Skeletal muscle satellite cell (primary cell): ENCODE measurements around the gene DTNA.
"Not testable (repeated sequence)": the region's sequence is repeated elsewhere in the genome, so short reads cannot be mapped to it uniquely, and the experiment has no call there.

Experiments
- H3K27me3 ChIP-seq: 2 replicates; pipeline ENCODE4 v1.7.0; 2013; ENCODE audit warnings: low read length; ENCODE audit not compliant: control insufficient read depth, insufficient read depth
- H3K36me3 ChIP-seq: 2 replicates; pipeline ENCODE4 v1.7.0; 2013; ENCODE audit warnings: mild to moderate bottlenecking, control low read depth, low read length; ENCODE audit not compliant: insufficient read depth
- H3K4me1 ChIP-seq: 2 replicates; pipeline ENCODE4 v1.7.0; 2013; ENCODE audit warnings: low read length; ENCODE audit not compliant: control insufficient read depth, insufficient read depth
- H3K4me2 ChIP-seq: 2 replicates; pipeline ENCODE4 v1.7.0; 2013; ENCODE audit warnings: mild to moderate bottlenecking, low read length
- H3K4me3 ChIP-seq: 2 replicates; pipeline ENCODE4 v1.7.0; 2013; ENCODE audit warnings: low read length
- H3K9ac ChIP-seq: 2 replicates; pipeline ENCODE4 v1.7.0; 2013; ENCODE audit warnings: mild to moderate bottlenecking, low read depth, low read length, moderate library complexity
- H3K9me3 ChIP-seq: replicated peaks from 2 replicates; pipeline ENCODE4 v1.7.0; 2013; ENCODE audit warnings: mild to moderate bottlenecking, control low read depth, low read length

Gene DTNA

GRCh38 chr18:34701911-34702310 lies 8.2 kb upstream of the DTNA start:
- no peaks in the 10 kb centered on the region for H3K9me3 ChIP-seq
- peaks cover 9% of the 10 kb centered on the region for H3K4me1 ChIP-seq
- no peak overlapping the region for H3K4me2 ChIP-seq
- no peaks in the 10 kb centered on the region for H3K27me3 ChIP-seq
- H3K9ac ChIP-seq = no peak overlapping the region
- no peaks in the 10 kb centered on the region for H3K36me3 ChIP-seq
- H3K4me3 ChIP-seq = no peak overlapping the region

GRCh38 chr18:34702814-34703213 lies 7.3 kb upstream of the DTNA start:
- Histone ChIP-seq H3K4me2 (no peak overlapping the region), H3K9me3 (no peaks in the 10 kb centered on the region), H3K4me3 (no peak overlapping the region), H3K27me3 (no peaks in the 10 kb centered on the region), H3K36me3 (no peaks in the 10 kb centered on the region), H3K4me1 (peaks cover 9% of the 10 kb centered on the region), H3K9ac (no peak overlapping the region)

- H3K4me2 ChIP-seq = no peak overlapping the region
- no peaks in the 10 kb centered on the region for H3K36me3 ChIP-seq
- H3K9me3 ChIP-seq = no peaks in the 10 kb centered on the region
- peaks cover 22% of the 10 kb centered on the region for H3K4me1 ChIP-seq
- H3K9ac ChIP-seq = no peak overlapping the region
- H3K27me3 ChIP-seq = no peaks in the 10 kb centered on the region
- no peak overlapping the region for H3K4me3 ChIP-seq
These were observed 6.0 kb upstream of the DTNA start for GRCh38 chr18:34704074-34704473.

GRCh38 chr18:34704823-34705222 lies 5.3 kb upstream of the DTNA start:
- H3K4me2 ChIP-seq = no peak overlapping the region
- H3K9me3 ChIP-seq = no peaks in the 10 kb centered on the region
- H3K9ac ChIP-seq = no peak overlapping the region
- H3K36me3 ChIP-seq = no peaks in the 10 kb centered on the region
- H3K27me3 ChIP-seq = no peaks in the 10 kb centered on the region
- H3K4me3 ChIP-seq = no peak overlapping the region
- peaks cover 29% of the 10 kb centered on the region for H3K4me1 ChIP-seq

GRCh38 chr18:34707670-34708069 lies 2.4 kb upstream of the DTNA start:
- Histone ChIP-seq H3K4me1 (peaks cover 45% of the 10 kb centered on the region), H3K9ac (peak overlapping the region; percentile 62), H3K36me3 (no peaks in the 10 kb centered on the region), H3K4me3 (peak overlapping the region; percentile 46), H3K27me3 (no peaks in the 10 kb centered on the region), H3K4me2 (peak overlapping the region; percentile 72), H3K9me3 (no peaks in the 10 kb centered on the region)

DNA sequence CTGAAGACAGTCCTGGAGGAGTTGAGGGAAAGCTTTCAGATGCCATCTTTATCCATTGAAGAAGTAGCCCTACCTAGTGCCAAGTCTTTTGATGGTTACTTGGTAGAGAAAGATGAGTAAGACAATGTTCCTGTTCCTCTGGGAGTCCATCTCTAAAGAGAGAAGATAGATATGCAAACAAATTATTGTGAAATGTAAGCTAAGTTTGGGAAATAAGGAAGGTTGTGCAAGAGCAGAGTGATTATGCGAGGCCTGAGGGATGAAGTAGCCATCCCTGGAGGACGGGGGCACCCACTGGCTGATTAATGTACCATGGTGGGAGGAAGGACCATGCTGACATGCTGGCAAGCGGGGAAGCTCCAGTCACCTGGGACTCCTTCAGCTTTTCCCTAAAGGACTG lies 994 bp upstream of the DTNA start:
- peak overlapping the region; percentile 19 for H3K4me3 ChIP-seq
- H3K4me2 ChIP-seq = peak overlapping the region; percentile 69
- H3K4me1 ChIP-seq = peaks cover 45% of the 10 kb centered on the region
- H3K27me3 ChIP-seq = no peaks in the 10 kb centered on the region
- H3K36me3 ChIP-seq = no peaks in the 10 kb centered on the region
- H3K9me3 ChIP-seq = no peaks in the 10 kb centered on the region
- H3K9ac ChIP-seq = peak overlapping the region; percentile 64

DNA sequence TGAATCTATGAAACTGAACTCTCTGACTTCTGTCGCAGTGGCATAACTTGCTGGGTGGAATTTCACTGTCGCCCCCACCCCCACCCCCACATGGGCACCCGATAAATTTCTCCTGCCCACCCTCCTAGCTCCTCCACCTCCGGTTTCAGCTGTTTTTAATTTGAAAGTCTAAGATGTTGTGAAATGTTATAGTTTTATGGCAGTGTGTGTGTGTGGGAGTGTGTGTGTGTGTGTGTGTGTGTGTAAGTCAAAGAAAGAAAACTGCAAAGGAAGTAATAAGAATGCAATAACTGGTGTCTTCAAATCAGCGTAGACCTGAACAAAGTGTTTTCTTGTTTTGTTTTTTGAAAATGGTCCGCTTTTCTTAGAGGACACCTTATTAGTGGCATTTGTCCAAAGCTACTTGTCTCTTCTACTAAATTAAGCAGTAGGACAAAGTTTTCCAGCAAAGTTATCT lies 388 bp downstream of the DTNA start:
- H3K4me3 ChIP-seq = peak overlapping the region; percentile 41
- H3K36me3 ChIP-seq = no peaks in the 10 kb centered on the region

DNA sequence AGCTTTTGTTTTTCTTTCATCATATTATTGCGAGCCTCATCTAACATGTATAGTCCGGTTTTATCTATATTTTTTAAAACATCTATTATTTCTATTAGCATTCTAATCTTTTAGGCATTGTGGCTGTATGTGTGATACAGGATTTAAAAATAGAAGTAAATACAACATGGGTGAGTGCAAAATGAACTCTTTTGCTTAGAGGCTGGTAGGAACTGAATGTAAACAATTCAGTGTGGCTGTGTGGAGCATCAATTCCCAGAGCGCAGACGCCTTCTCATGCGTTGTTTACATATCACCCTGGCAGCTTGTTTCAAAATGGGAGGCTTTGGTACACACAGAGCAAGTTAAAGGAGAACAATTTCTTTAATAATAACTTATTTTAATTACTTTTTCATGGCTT lies 836 bp downstream of the DTNA start:
- Histone ChIP-seq H3K4me3 (peak overlapping the region; percentile 41), H3K4me1 (peaks cover 45% of the 10 kb centered on the region), H3K9ac (peak overlapping the region; percentile 68)

More for the DNA sequence above, 388 bp downstream of the DTNA start:
- Histone ChIP-seq H3K9me3 (no peaks in the 10 kb centered on the region), H3K4me1 (peaks cover 45% of the 10 kb centered on the region), H3K27me3 (no peaks in the 10 kb centered on the region), H3K9ac (peak overlapping the region; percentile 68), H3K4me2 (peak overlapping the region; percentile 69)

DNA sequence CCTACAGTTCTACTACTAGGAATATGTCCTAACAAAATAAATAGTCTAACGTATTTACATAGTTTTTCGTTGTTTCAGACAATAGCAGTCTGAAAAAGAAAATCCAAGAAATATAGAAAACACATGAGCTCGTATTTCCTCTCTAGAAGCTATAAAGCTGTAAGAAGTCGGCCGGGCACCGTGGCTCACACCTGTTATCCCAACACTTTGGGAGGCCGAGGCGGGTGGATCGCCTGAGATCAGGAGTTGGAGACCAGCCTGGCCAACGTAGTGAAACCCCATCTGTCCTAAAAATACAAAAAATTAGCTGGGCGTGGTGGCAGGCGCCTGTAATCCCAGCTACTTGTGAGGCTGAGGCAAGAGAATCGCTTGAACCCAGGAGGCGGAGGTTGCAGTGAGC lies 6.0 kb downstream of the DTNA start:
- not testable (repeated sequence) for H3K4me1 ChIP-seq, H3K36me3 ChIP-seq, H3K27me3 ChIP-seq, H3K4me3 ChIP-seq, H3K9me3 ChIP-seq, H3K9ac ChIP-seq, H3K4me2 ChIP-seq

More for the DNA sequence above, 836 bp downstream of the DTNA start:
- H3K9me3 ChIP-seq = no peaks in the 10 kb centered on the region
- no peaks in the 10 kb centered on the region for H3K36me3 ChIP-seq
- H3K4me2 ChIP-seq = peak overlapping the region; percentile 69
- no peaks in the 10 kb centered on the region for H3K27me3 ChIP-seq

DNA sequence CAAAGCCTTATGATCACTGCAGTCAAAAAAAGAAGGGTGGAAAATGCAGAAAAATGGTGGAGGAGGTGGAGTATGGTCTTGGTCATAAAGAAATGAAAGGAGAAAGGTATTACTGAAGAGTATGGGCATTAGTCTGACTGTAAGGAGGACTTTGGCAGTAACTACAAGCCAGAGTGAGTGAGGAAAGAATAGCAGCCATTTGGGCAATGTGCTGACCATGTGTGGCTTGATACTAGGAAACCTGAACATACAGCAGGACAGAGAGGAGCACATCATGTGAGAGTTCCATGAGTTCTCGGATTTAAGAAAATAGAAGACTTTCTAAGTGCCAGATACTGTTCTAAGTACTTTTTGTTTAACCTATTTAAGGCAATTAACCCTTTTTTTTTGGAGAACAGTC lies 8.5 kb downstream of the DTNA start:
- H3K36me3 ChIP-seq = no peaks in the 10 kb centered on the region
- H3K4me1 ChIP-seq = no peaks in the 10 kb centered on the region
- H3K9ac ChIP-seq = no peak overlapping the region
- no peak overlapping the region for H3K4me3 ChIP-seq
- H3K27me3 ChIP-seq = no peaks in the 10 kb centered on the region
- no peaks in the 10 kb centered on the region for H3K9me3 ChIP-seq
- H3K4me2 ChIP-seq = no peak overlapping the region

DNA sequence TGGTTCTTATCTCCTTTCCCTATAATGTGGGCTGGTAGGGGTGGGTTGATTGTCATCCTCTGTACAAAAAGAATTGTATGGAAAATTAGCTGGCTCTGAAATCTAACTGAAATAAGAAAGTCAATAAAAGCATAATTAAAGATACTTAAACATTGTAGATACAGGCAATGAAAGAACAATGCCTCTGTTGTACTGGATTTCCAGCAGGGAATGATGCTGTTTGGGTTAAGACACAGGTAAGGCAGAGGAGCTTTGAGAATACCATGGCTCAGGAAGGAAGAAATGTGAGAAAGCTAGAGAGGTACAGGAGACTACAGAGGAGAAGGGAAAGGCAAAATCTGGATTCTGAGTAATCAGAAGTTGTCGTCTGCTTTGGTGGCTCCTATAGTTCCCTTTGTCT lies 10.1 kb downstream of the DTNA start:
- Histone ChIP-seq H3K4me3 (no peak overlapping the region), H3K9ac (no peak overlapping the region), H3K9me3 (no peaks in the 10 kb centered on the region)

GRCh38 chr18:34723143-34723542 lies 13.0 kb downstream of the DTNA start:
- Histone ChIP-seq H3K9ac (no peak overlapping the region), H3K36me3 (no peaks in the 10 kb centered on the region), H3K4me3 (no peak overlapping the region), H3K4me2 (no peak overlapping the region), H3K27me3 (no peaks in the 10 kb centered on the region), H3K9me3 (no peaks in the 10 kb centered on the region), H3K4me1 (no peaks in the 10 kb centered on the region)

More for the DNA sequence above, 10.1 kb downstream of the DTNA start:
- H3K4me1 ChIP-seq = no peaks in the 10 kb centered on the region
- no peaks in the 10 kb centered on the region for H3K27me3 ChIP-seq
- H3K36me3 ChIP-seq = no peaks in the 10 kb centered on the region
- no peak overlapping the region for H3K4me2 ChIP-seq
